Skeletal muscle tissue (tissue), 4 donors: ENCODE data around the gene CLDN5. TPM values are rescaled to one million over a fixed set of nuclear protein-coding genes. Genes with fewer than 3 reads are reported as not detected.
"Not testable (repeated sequence)": the region's sequence is repeated elsewhere in the genome, so short reads cannot be mapped to it uniquely, and the experiment has no call there.

ENCODE experiments used
- H3K27ac ChIP-seq: one replicate; pipeline ENCODE4 v1.7.0; 2013; ENCODE audit warnings: mild to moderate bottlenecking, low read depth, low read length, inconsistent platforms
- H3K27me3 ChIP-seq, 3 donors: one replicate each; pipeline ENCODE4 v1.7.0; 2013; ENCODE audit warnings: low read length in 3 of 3; ENCODE audit not compliant: control insufficient read depth in 3 of 3, insufficient read depth in 3 of 3
- H3K36me3 ChIP-seq, 3 donors: one replicate each; pipeline ENCODE4 v1.7.0; 2013; ENCODE audit warnings: low read length in 3 of 3; ENCODE audit not compliant: control insufficient read depth in 3 of 3, insufficient read depth in 3 of 3
- H3K4me1 ChIP-seq, 3 donors: one replicate each; pipeline ENCODE4 v1.7.0; 2013; ENCODE audit warnings: low read length in 3 of 3, mild to moderate bottlenecking in 3 of 3; ENCODE audit not compliant: control insufficient read depth in 3 of 3, insufficient read depth in 3 of 3
- H3K4me3 ChIP-seq, 3 donors: one replicate each; pipeline ENCODE4 v1.7.0; 2013; ENCODE audit warnings: low read length in 3 of 3
- H3K9ac ChIP-seq, 3 donors: one replicate each; pipeline ENCODE4 v1.7.0; 2013; ENCODE audit warnings: low read length in 3 of 3, mild to moderate bottlenecking in 3 of 3, moderate library complexity in 2 of 3, low read depth in 1 of 3
- H3K9me3 ChIP-seq, 3 donors: one replicate each; pipeline ENCODE4 v1.7.0; 2013; ENCODE audit warnings: low read length in 3 of 3; ENCODE audit not compliant: control insufficient read depth in 3 of 3
- total RNA-seq: library from RNA; depleted of rRNA; stranded (reverse); fragments of >200 nt; gene quantifications from one replicate; pipeline ENCODE4 v1.2.3, GENCODE V29; 2014
- donor health status: Osteomylitis.

Gene CLDN5
- total RNA-seq, 1 donor from 2014 or later, result 84.0 TPM

GRCh38 chr22:19548427-19548826, 24.2 kb upstream of the CLDN5 start:
- H3K27ac ChIP-seq, H3K9ac ChIP-seq, H3K4me1 ChIP-seq, H3K9me3 ChIP-seq, H3K4me3 ChIP-seq, H3K36me3 ChIP-seq: not testable (repeated sequence)
- peaks cover 5 to 12% (median 7%) of the 10 kb centered on the region in 3 donors for H3K27me3 ChIP-seq

GRCh38 chr22:19547620-19548019, 23.4 kb upstream of the CLDN5 start:
- no peaks in the 10 kb centered on the region for H3K9me3 ChIP-seq
- peaks cover 5 to 12% (median 7%) of the 10 kb centered on the region in 3 donors for H3K27me3 ChIP-seq
- no peak overlapping the region for H3K4me3 ChIP-seq
- H3K4me1 ChIP-seq, result peaks cover 0 to 5% (median 0%) of the 10 kb centered on the region in 3 donors
- H3K36me3 ChIP-seq, result no peaks in the 10 kb centered on the region
- H3K27ac ChIP-seq, result no peak overlapping the region
- no peak overlapping the region for H3K9ac ChIP-seq

- H3K36me3 ChIP-seq, result no peaks in the 10 kb centered on the region
- H3K27ac ChIP-seq, result no peak overlapping the region
- peaks cover 5 to 12% (median 7%) of the 10 kb centered on the region in 3 donors for H3K27me3 ChIP-seq
Observed at GRCh38 chr22:19546680-19547079, 22.5 kb upstream of the CLDN5 start.

GRCh38 chr22:19545935-19546207, 21.7 kb upstream of the CLDN5 start:
- H3K27ac ChIP-seq, result no peak overlapping the region
- no peaks in the 10 kb centered on the region for H3K9me3 ChIP-seq
- no peaks in the 10 kb centered on the region for H3K36me3 ChIP-seq
- H3K4me3 ChIP-seq, result no peak overlapping the region
- peaks cover 0 to 5% (median 0%) of the 10 kb centered on the region in 3 donors for H3K4me1 ChIP-seq
- no peak overlapping the region for H3K9ac ChIP-seq
- H3K27me3 ChIP-seq, result peaks cover 5 to 12% (median 7%) of the 10 kb centered on the region in 3 donors

More at GRCh38 chr22:19546680-19547079, 22.5 kb upstream of the CLDN5 start:
- Histone ChIP-seq H3K4me3 (no peak overlapping the region), H3K9me3 (no peaks in the 10 kb centered on the region), H3K4me1 (peaks cover 0 to 5% (median 0%) of the 10 kb centered on the region in 3 donors), H3K9ac (no peak overlapping the region)

DNA sequence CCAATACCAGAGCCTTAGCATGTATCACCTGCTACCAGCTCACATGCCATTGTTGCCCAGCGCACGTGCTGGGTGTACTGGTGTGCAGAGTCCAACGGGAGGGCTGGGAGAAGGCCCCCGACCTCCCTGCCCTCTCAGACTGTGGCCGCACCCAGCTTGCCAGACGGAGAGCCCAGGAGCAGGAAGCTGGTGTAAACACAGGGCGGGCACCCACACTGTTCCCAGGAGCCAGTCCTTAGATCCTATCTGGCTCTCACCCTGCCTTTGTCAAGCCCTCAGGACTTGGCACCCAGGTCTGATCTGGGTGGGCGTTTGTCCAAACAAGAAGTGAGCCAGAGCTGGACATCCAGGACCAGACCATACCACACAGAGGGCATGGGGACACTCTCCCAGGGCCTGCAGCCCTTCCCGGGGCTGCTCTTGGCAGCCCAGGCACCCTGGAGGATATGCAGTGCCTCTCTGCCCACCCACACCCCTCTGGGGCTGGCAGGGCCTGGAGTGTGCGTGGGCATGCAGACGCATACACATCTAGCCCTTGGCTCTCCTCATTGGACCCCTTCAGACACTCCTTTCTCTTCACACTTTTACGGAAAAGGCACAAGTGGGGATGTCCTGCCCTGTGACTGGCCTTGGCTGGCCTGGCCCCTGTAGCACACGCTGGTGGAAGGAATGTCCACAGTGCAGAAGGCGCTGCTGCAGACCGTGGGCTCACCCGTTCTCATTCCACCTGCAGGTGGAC, 19.9 kb upstream of the CLDN5 start:
- Histone ChIP-seq H3K4me1 (peaks cover 0 to 5% (median 0%) of the 10 kb centered on the region in 3 donors), H3K36me3 (no peaks in the 10 kb centered on the region), H3K27me3 (peaks cover 5 to 11% (median 7%) of the 10 kb centered on the region in 3 donors), H3K9me3 (no peaks in the 10 kb centered on the region), H3K27ac (no peak overlapping the region), H3K4me3 (no peak overlapping the region), H3K9ac (no peak overlapping the region)

DNA sequence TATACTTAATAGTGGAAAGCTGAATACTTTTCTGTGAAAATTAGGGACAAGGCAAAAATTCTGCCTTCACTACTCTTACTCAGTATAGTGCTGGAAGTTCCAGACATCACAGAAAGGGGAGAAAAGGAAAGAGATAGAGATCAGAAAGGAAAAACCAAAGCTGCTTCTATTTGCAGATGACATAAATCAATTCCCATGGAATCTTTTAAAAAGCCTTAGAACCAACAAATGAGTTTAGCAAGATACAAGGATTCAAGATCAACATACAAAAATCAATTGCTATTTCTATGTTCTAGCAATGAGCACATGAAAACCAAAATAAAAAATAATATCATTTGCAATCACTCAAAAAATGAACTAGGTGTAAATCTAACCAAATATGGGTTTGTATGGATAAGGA, 16.2 kb upstream of the CLDN5 start:
- H3K27me3 ChIP-seq, result peaks cover 5 to 9% (median 7%) of the 10 kb centered on the region in 3 donors
- H3K9ac ChIP-seq, result no peak overlapping the region
- no peak overlapping the region for H3K4me3 ChIP-seq
- no peaks in the 10 kb centered on the region for H3K9me3 ChIP-seq
- H3K4me1 ChIP-seq, result peaks cover 0 to 5% (median 0%) of the 10 kb centered on the region in 3 donors
- no peaks in the 10 kb centered on the region for H3K36me3 ChIP-seq
- H3K27ac ChIP-seq, result no peak overlapping the region

DNA sequence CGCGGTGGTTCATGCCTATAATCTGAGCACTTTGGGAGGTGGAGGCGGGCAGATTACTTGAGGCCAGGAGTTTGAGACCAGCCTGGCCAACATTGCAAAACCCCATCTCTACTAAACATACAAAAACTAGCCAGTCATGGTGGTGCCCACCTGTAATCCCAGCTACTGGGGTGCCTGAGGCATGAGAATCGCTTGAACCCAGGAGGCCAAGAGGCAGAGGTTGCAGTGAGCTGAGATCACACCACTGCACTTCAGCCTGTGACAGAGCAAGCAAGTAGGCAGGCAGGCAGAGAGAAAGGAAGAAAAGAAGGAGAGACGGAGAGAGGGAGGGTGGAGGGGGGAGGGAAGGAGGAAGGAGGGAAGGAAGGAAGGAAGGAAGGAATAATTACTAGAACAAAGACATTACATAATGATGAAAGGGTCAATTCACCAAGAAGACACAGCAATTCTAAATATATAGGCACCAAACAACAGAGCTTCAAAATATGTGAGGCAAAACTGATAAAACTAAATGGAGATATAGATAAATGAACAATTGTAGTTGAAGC, 13.8 kb upstream of the CLDN5 start:
- Histone ChIP-seq H3K27ac (no peak overlapping the region), H3K9ac (no peak overlapping the region), H3K9me3 (no peaks in the 10 kb centered on the region), H3K4me1 (no peaks in the 10 kb centered on the region), H3K36me3 (no peaks in the 10 kb centered on the region), H3K27me3 (no peaks in the 10 kb centered on the region), H3K4me3 (no peak overlapping the region)

- Histone ChIP-seq H3K4me1 (no peaks in the 10 kb centered on the region), H3K27ac (no peak overlapping the region), H3K9me3 (no peaks in the 10 kb centered on the region), H3K27me3 (no peaks in the 10 kb centered on the region), H3K36me3 (no peaks in the 10 kb centered on the region), H3K4me3 (no peak overlapping the region), H3K9ac (no peak overlapping the region)
Observed at GRCh38 chr22:19536564-19536963, 12.4 kb upstream of the CLDN5 start.

DNA sequence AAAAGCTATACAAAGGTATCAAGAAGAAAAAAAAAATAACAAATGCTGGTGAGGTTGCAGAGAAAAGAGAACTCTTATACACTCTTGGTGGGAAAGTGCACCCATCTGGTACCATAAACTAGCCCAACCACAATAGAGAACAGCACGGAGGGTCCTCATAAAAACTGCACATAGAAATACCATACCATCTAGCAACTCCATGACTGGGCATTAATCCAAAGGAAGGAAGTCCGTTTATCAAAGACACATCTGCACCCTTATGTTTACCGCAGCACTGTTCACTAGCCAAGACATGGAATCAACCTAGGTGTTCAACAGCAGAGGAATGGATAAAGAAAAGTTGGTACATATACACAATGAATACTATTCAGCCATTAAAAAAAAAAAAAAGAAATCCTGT, 10.8 kb upstream of the CLDN5 start:
- Histone ChIP-seq H3K27me3 (peaks cover 0 to 3% (median 0%) of the 10 kb centered on the region in 3 donors), H3K36me3 (no peaks in the 10 kb centered on the region), H3K4me3 (no peak overlapping the region), H3K9ac (no peak overlapping the region), H3K27ac (no peak overlapping the region), H3K9me3 (no peaks in the 10 kb centered on the region), H3K4me1 (no peaks in the 10 kb centered on the region)

DNA sequence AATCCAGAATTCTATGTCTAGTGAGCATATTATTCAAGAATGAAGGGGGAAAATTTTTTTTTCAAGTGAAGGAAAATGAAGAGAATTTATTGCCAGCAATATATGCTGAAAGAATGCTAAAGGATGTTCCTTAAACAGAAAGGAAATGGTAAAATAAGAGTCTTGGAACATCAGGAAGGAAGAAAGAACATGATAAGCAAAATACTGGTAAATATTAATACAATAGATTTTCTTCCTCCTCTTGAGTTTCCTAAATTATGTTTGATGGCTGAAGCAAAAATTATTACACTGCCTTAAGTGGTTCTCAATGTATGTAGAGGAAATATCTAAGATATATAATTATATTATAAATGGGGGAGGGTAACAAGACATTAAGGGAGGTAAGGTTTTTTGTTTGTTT, 9.6 kb upstream of the CLDN5 start:
- Histone ChIP-seq H3K27me3 (peaks cover 0 to 3% (median 0%) of the 10 kb centered on the region in 3 donors), H3K9me3 (no peaks in the 10 kb centered on the region), H3K4me3 (no peak overlapping the region), H3K27ac (no peak overlapping the region), H3K4me1 (no peaks in the 10 kb centered on the region), H3K9ac (no peak overlapping the region), H3K36me3 (no peaks in the 10 kb centered on the region)
